Activated T-helper 17 cell treated with anti-CD3 and anti-CD28 coated beads, Interleukin-2, amount 50 U/mL, for 72 hours (primary cell): ENCODE measurements around the gene CLIC6. TPM values are rescaled to one million over a fixed set of nuclear protein-coding genes. Genes with fewer than 3 reads are reported as not detected.
"Not testable (repeated sequence)": the region's sequence is repeated elsewhere in the genome, so short reads cannot be mapped to it uniquely, and the experiment has no call there.

Source experiments
- ATAC-seq: fragments of 150-1000 bp; cut with Tn5 transposase; replicated peaks from 2 replicates; pipeline ENCODE4 v1.10.0; 2021; ENCODE audit warnings: mild to moderate bottlenecking, moderate library complexity
- H3K27ac Mint-ChIP-seq: one replicate; pipeline ENCODE4 v1.8.0; 2022; ENCODE audit warnings: mixed read lengths
- H3K27me3 Mint-ChIP-seq: one replicate; pipeline ENCODE4 v1.8.0; 2022; ENCODE audit warnings: mixed read lengths
- H3K36me3 Mint-ChIP-seq: one replicate; pipeline ENCODE4 v1.8.0; 2022; ENCODE audit warnings: low read depth, mild to moderate bottlenecking, mixed read lengths
- H3K4me1 Mint-ChIP-seq: one replicate; pipeline ENCODE4 v1.8.0; 2022; ENCODE audit warnings: mixed read lengths
- H3K4me3 Mint-ChIP-seq: one replicate; pipeline ENCODE4 v1.8.0; 2022; ENCODE audit warnings: mild to moderate bottlenecking, mixed read lengths
- H3K9me3 Mint-ChIP-seq: one replicate; pipeline ENCODE4 v1.8.0; 2022; ENCODE audit warnings: mixed read lengths
- total RNA-seq, 2 donors: library from RNA; stranded (reverse); gene quantifications; one replicate each; pipeline ENCODE4 v1.2.3, GENCODE V29; 2022

CLIC6 gene
- total RNA-seq, 2 donors from 2014 or later: 0.11 to 0.13 TPM

DNA sequence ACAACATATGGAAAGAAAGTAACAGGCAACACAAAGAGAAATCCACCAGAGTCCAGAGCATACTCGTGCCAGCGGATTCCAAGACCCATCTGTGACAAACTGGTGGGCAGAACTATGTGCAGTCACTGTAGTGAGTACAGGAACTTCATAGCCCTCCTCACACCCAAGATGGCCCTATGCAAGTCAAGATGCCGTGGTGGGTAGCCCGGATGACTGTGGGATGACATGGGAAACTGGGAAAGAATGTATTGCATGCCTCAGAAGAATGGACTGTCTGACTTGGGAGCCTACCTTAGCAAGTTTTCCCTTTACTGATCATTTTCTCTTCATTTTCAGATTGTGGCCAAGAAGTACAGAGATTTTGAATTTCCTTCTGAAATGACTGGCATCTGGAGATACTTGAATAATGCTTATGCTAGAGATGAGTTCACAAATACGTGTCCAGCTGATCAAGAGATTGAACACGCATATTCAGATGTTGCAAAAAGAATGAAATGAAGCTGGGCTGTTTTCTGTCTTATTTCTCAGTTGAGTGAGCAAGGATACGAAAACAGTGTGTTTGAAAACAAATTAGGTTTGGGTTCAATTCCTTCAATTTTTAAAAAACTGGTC is 47.3 kb downstream of the CLIC6 start:
- H3K27me3 Mint-ChIP-seq: peaks cover 23% of the 10 kb centered on the region
- H3K4me1 Mint-ChIP-seq: peaks cover 10% of the 10 kb centered on the region
- no peaks in the 10 kb centered on the region for H3K36me3 Mint-ChIP-seq
- H3K9me3 Mint-ChIP-seq: no peaks in the 10 kb centered on the region
- no peak overlapping the region for H3K4me3 Mint-ChIP-seq
- peak; percentile 50 for ATAC-seq
- no peak overlapping the region for H3K27ac Mint-ChIP-seq

DNA sequence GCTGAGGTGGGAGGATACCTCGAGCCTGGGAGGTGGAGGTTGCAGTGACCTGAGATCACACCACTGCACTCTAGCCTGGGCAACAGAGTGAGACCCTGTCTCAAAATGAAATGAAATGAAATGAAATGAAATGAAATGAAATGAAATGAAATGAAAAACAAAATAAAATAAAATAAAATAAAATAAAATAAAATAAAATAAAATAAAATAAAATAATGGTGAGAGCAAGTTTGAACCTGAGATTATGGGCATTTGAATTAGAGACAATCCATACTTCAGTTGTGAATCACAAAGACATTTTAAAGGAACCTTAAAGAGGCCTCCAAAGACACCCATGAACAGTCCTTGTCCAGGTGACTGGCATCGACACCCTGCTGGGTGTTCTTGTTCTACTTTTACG is 49.7 kb downstream of the CLIC6 start:
- not testable (repeated sequence) for H3K36me3 Mint-ChIP-seq, H3K27ac Mint-ChIP-seq, H3K4me3 Mint-ChIP-seq, ATAC-seq, H3K4me1 Mint-ChIP-seq, H3K9me3 Mint-ChIP-seq
- peaks cover 11% of the 10 kb centered on the region for H3K27me3 Mint-ChIP-seq

DNA sequence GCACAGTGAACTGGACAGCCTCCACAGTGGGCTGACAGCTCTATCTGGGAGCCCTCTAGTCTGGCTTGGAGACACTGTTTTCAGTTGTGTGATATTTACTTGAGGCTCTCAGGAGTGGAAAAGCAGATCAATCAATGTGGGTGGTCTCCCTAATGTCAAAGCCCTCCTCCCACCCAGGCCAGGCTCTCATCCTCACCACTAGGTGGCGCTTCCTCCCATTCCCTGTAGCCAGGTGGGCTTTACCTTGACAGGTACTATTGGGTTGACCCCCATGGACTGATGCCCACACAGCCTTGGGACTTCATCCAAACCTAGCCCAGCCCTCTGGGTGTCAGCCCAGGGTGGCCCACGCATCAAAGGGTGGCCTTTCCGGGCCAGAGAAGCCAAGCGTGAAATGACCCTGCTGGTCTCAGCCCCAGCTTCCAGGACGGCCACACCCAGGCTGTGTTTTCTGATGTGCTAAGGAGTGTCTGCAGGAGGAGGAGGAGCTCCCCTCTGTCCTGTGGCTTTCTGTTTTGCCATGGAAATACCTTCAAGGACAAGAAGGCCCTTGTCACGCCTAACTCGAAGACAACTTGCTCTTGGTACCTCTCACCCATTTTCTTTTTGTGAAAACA is 54.0 kb downstream of the CLIC6 start:
- H3K9me3 Mint-ChIP-seq: no peaks in the 10 kb centered on the region
- H3K36me3 Mint-ChIP-seq: no peaks in the 10 kb centered on the region
- H3K27ac Mint-ChIP-seq: no peak overlapping the region
- peaks cover 4% of the 10 kb centered on the region for H3K4me1 Mint-ChIP-seq
- ATAC-seq: no peak
- H3K27me3 Mint-ChIP-seq: peaks cover 20% of the 10 kb centered on the region
- H3K4me3 Mint-ChIP-seq: no peak overlapping the region

DNA sequence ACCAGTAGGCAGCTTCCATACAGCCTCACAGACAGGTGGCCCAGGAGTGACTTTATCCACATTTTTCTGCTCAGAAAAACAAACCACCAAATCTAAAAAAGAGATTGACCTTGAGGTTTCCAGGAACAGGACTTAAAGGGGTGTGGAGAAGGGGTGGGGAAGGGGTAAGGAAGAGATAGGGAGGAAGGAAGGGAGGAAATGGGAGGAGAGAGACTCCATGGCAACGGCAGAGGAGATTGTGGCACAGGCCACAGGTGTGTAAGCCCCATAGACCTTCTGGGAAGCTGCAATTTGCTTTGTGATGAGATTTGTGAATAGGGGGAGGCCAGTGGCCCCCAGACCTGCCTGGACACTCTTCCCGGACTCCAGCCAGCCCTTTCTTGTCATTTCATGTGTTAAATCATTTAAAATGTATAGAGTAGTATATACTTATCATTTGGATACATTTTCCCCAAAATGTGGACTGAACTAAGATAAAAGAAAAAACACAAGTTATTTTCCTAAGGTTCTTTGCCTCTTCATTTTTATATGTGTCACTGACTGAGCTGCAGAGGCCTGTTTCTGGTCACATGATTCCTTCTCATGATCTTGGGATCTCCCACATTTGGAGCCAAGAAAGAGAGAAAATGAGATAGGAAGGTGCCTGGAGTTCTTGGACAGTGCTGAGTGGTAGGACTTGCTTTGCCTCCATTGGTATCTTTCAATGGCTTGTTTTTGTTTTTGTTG is 55.5 kb downstream of the CLIC6 start:
- no peak overlapping the region for H3K27ac Mint-ChIP-seq
- peaks cover 4% of the 10 kb centered on the region for H3K4me1 Mint-ChIP-seq
- H3K4me3 Mint-ChIP-seq: no peak overlapping the region
- H3K36me3 Mint-ChIP-seq: no peaks in the 10 kb centered on the region
- H3K27me3 Mint-ChIP-seq: peaks cover 23% of the 10 kb centered on the region
- no peak for ATAC-seq
- no peaks in the 10 kb centered on the region for H3K9me3 Mint-ChIP-seq

DNA sequence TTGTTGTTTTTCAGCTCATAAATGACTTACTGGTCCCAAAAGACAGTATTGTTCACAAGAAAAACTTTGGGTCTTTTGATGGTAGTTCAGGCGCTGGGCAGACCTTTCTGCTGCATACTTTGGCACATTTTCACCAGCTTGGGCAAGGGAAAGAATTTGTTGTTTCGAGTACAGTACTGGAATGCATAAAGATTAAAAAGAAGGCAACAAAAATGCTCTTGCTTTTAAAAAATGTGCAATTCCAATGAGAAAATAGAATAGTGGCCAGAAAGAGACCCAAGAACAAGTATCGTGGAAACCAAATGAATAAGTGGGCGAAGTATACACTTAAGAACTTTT is 56.0 kb downstream of the CLIC6 start:
- no peak for ATAC-seq
- Mint-ChIP-seq H3K4me3 (no peak overlapping the region), H3K27me3 (peaks cover 19% of the 10 kb centered on the region), H3K4me1 (peaks cover 4% of the 10 kb centered on the region), H3K27ac (no peak overlapping the region), H3K9me3 (no peaks in the 10 kb centered on the region), H3K36me3 (no peaks in the 10 kb centered on the region)

DNA sequence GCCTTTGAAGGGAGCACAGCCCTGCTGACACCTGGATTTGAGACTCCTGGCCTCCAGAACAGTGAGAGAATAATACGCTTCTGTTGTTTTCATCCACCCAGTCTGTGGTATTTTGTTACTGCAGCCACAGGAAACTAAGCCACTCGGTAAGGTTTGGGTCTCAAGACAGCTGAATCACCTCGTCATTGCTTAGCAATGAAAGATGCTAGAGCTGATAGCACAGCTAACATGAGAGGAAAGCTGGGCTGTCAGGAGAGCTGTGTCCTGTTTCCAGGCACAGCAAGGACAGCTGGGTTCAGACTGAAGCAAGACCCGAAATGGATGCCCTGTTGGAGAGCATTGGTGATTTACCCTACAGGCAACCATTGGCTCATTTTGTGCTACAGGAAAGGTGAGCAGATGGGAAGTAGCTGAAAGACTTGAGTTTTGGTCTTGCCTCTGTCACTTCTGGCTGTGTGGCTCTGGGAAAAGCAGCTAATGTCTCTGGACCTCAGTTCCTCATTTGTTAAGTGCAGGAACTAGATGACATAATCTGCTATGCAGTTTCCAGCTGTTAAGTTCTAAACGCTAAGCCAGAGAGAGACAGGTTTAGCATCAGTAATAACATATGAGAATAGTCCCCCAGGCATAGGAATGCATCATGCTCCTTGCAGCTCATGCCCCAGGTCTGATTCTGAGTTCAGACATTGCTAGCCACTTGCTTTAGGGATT is 58.0 kb downstream of the CLIC6 start:
- Mint-ChIP-seq H3K4me1 (peaks cover 4% of the 10 kb centered on the region), H3K36me3 (no peaks in the 10 kb centered on the region), H3K9me3 (no peaks in the 10 kb centered on the region), H3K4me3 (no peak overlapping the region), H3K27me3 (peaks cover 19% of the 10 kb centered on the region), H3K27ac (no peak overlapping the region)
- ATAC-seq: no peak

DNA sequence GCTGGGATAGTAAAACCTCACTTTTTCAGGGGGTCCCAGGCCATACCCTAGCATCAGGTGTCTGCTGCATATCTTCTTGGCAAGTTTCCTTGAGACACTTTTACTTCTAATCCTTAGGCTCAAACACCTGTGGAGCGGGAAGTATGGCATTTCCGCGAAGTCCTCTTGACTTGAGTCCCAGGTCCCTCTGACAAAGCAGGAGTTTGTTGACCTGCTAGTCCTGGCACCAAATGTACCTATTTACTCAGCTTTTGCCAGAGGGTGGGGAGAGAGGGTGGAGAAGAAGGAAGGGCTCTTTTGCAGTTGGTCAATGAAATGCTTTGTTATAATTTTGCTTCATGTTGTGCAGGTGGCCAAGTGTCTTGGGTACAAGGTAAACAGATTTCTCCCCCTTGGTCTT is 59.7 kb downstream of the CLIC6 start:
- no peaks in the 10 kb centered on the region for H3K36me3 Mint-ChIP-seq
- no peak for ATAC-seq
- peaks cover 4% of the 10 kb centered on the region for H3K4me1 Mint-ChIP-seq
- no peak overlapping the region for H3K27ac Mint-ChIP-seq
- H3K4me3 Mint-ChIP-seq: no peak overlapping the region
- peaks cover 19% of the 10 kb centered on the region for H3K27me3 Mint-ChIP-seq
- no peaks in the 10 kb centered on the region for H3K9me3 Mint-ChIP-seq

DNA sequence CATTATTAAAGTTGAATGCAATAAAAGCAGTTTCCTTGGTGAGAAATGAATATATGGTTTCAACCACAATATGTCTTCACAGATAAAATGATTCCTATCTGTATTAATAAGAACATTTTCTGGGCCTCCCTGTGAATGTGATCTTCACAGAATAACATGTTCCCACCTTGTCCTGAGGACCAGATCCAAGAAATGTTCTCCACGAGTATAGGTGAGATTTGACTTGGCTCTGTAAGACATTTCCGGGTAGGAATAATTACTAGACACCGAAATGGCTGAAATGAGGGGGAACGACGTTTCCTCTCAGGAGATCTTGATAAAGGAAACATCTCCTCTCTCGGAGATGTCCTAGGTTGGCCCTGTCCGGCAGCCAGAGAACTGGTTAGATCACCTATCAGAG is 61.4 kb downstream of the CLIC6 start:
- Mint-ChIP-seq H3K36me3 (no peaks in the 10 kb centered on the region), H3K27me3 (peaks cover 13% of the 10 kb centered on the region), H3K4me1 (peaks cover 2% of the 10 kb centered on the region), H3K27ac (no peak overlapping the region), H3K9me3 (no peaks in the 10 kb centered on the region), H3K4me3 (no peak overlapping the region)
- ATAC-seq: no peak

DNA sequence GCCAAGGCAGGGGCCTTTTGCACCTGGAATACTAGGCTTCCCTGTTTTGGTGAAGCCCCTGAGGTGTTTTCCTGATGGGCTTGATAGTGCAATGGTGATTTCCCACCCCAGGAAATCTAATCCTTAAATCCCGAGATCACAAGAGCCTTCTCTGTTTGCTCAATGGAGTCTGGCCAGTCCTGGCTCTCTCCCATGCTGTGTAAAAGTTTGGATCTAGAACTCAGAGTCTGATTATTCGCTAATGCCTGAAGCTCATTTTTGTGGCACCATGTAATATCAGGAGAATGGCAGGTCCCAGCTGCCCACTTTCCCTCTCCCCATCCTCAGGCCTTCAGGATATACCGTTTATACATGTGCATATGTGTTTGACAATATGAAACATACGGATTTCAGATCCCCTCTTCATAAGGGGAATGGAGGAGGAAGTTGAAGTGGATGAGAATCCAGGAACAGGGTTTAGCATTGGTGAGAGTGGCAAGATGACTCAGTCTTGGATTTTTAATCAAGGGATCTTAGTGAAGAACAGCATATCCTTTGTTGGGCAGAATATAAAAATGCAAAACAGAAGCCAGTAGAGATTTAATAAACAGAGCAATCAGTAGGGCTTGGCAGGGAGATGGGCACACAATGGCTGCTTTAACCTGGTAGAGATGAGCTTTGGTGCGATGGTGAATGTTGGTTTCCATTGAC is 62.1 kb downstream of the CLIC6 start:
- no peaks in the 10 kb centered on the region for H3K36me3 Mint-ChIP-seq
- H3K4me1 Mint-ChIP-seq: no peaks in the 10 kb centered on the region
- no peak overlapping the region for H3K4me3 Mint-ChIP-seq
- no peak for ATAC-seq
- no peaks in the 10 kb centered on the region for H3K9me3 Mint-ChIP-seq
- H3K27ac Mint-ChIP-seq: no peak overlapping the region
- peaks cover 9% of the 10 kb centered on the region for H3K27me3 Mint-ChIP-seq

DNA sequence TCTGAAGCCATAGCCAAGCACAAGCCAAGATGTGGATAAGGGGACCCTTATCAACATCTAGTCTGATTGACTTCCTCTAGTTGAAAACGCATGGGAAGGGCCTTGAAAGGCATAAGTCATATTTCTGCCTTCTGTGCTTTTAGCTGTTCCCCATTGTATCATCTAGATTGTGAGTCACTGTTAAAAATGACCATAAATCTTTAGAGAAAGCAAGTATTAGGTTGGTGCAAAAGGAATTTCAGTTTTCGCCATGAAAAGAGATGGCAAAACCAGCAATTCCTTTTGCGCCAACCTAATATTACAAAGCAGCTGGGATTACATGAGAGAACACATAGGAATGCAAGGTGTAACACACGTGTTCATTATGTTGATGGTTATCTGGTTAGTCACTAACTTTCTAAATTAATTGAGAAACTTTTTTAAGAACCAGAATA is 63.6 kb downstream of the CLIC6 start:
- ATAC-seq: no peak
- Mint-ChIP-seq H3K9me3 (no peaks in the 10 kb centered on the region), H3K4me1 (no peaks in the 10 kb centered on the region), H3K36me3 (no peaks in the 10 kb centered on the region), H3K27me3 (peaks cover 7% of the 10 kb centered on the region), H3K27ac (no peak overlapping the region), H3K4me3 (no peak overlapping the region)

DNA sequence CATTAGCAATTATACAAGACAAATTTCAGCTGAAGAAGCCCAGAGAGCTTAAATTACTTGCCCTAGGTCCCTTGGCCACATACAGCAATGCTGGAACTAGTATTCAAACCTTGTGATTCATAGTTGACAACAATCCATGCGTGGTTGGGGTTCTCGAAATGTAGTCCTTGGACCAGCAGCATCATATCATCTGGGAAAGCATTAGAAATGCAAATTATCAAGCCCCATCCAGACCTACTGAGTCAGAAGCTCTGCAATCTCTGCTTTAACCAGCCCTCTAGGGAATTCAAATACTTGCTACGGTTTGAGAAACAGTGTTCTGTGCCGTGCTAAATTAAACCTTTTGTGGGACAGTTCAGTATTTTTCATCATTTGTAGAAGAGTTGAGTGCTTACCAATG is 65.1 kb downstream of the CLIC6 start:
- Mint-ChIP-seq H3K4me3 (no peak overlapping the region), H3K4me1 (no peaks in the 10 kb centered on the region), H3K36me3 (no peaks in the 10 kb centered on the region), H3K27ac (no peak overlapping the region), H3K9me3 (no peaks in the 10 kb centered on the region), H3K27me3 (peaks cover 11% of the 10 kb centered on the region)
- no peak for ATAC-seq

DNA sequence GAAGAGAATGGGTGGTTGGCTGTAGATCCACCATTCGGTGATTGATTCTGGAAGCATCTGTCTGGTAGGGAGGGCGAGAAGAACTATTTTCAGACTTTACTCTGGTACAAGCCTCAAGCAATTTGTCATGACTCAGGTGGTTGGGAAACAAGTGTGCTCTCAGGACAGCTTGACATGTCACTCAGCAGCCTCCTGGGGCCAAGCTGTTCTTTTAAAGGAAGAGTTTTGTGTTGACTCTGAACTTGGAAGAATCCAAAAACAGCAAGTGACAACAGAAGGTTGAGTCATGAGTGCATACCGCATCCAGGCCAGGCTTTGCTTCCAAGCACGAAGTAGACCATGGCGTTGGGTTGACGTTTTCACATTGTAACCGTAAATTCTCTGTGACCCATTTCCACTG is 65.9 kb downstream of the CLIC6 start:
- H3K27ac Mint-ChIP-seq: no peak overlapping the region
- H3K9me3 Mint-ChIP-seq: no peaks in the 10 kb centered on the region
- H3K36me3 Mint-ChIP-seq: no peaks in the 10 kb centered on the region
- no peaks in the 10 kb centered on the region for H3K4me1 Mint-ChIP-seq
- ATAC-seq: no peak
- H3K4me3 Mint-ChIP-seq: no peak overlapping the region
- H3K27me3 Mint-ChIP-seq: peaks cover 11% of the 10 kb centered on the region

DNA sequence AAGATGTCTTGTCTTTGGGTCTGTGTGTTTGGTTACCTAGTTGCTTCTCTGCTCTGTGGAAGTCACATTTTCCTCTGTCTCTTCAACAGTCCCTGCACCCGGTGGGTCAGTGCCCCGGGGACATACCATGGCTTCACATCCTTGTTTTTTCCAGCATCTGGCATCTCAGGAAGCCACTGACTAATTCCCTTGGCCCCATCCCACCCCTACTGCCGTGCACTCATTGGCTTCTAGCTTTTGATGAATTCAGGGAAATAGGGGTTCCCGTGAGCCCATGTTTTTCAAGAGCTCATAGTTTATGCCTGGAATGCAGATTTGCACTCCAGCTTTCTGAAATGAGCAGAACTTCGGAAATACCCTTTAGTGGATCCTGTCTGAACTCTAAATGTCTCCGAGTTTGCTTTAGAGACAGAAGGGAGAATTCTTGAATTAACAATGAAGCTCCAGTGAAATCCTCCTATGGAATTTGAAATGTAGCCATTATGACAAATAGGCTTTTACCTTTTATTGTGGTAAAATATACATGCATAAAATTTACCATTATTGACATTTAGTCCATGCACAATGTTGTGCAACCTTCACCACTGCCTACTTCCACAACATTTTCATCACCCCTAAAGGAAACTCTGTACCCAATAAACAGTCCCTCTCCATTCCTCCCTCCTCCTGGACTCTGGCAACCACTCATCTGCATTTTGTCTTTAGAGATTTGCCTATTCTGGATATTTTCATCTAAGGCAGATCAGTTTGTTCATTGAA is 67.5 kb downstream of the CLIC6 start:
- no peaks in the 10 kb centered on the region for H3K36me3 Mint-ChIP-seq
- no peaks in the 10 kb centered on the region for H3K9me3 Mint-ChIP-seq
- H3K4me1 Mint-ChIP-seq: no peaks in the 10 kb centered on the region
- H3K27ac Mint-ChIP-seq: no peak overlapping the region
- no peak overlapping the region for H3K4me3 Mint-ChIP-seq
- ATAC-seq: no peak
- H3K27me3 Mint-ChIP-seq: peaks cover 20% of the 10 kb centered on the region

DNA sequence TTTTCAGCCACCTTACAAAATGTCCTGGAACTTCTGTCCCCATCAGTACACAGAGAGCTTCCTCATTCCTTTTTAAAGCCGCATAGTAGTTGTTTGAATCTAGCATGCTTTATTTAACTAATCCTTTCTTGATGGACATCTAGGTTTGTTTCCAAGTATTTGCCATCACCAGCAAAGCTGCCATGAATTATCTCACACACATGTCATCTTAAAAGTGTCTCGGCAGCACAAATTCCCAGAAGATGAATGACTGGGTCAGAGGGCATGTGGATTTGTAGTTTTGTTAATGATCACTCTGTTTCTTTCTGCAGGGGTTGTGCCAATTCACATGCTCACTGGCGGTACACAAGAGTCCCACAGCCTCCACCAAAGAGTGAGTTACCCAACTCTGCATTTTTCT is 68.3 kb downstream of the CLIC6 start:
- Mint-ChIP-seq H3K27ac (no peak overlapping the region), H3K9me3 (no peaks in the 10 kb centered on the region), H3K36me3 (no peaks in the 10 kb centered on the region), H3K4me1 (no peaks in the 10 kb centered on the region), H3K4me3 (no peak overlapping the region), H3K27me3 (peaks cover 20% of the 10 kb centered on the region)
- ATAC-seq: no peak
